ENCODE data around the gene NTSR2.
A peak's percentile ranks its signal among the peaks of the same experiment; 100 is the strongest.

Gene NTSR2

GRCh38 chr2:11651856-11652548 is 18.0 kb downstream of the NTSR2 start:
- H3K27ac ChIP-seq = no peak overlapping the region
- TF ChIP-seq CTCF (conservative IDR thresholded peaks at IDR 0.05) = no peak
- TF ChIP-seq ZFX (IDR thresholded peaks at IDR 0.05) = no peak

- H3K27ac ChIP-seq = no peak overlapping the region
- TF ChIP-seq ZFX (IDR thresholded peaks at IDR 0.05) = no peak
Observed at GRCh38 chr2:11649093-11649492, 20.9 kb downstream of the NTSR2 start.

- H3K27ac ChIP-seq = no peak overlapping the region
- TF ChIP-seq CTCF (conservative IDR thresholded peaks at IDR 0.05) (peak; percentile 31), ZFX (IDR thresholded peaks at IDR 0.05) (no peak)
Observed at GRCh38 chr2:11647834-11648600, 22.0 kb downstream of the NTSR2 start.

GRCh38 chr2:11646530-11646929 is 23.5 kb downstream of the NTSR2 start:
- TF ChIP-seq ZFX (IDR thresholded peaks at IDR 0.05) = no peak
- TF ChIP-seq CTCF (conservative IDR thresholded peaks at IDR 0.05) = no peak
- no peak overlapping the region for H3K27ac ChIP-seq

- no peak for TF ChIP-seq ZFX (IDR thresholded peaks at IDR 0.05)
- TF ChIP-seq CTCF (conservative IDR thresholded peaks at IDR 0.05) = no peak
- no peak overlapping the region for H3K27ac ChIP-seq
Observed at GRCh38 chr2:11644293-11644692, 25.7 kb downstream of the NTSR2 start.

- no peak overlapping the region for H3K27ac ChIP-seq
- TF ChIP-seq ZFX (IDR thresholded peaks at IDR 0.05) = no peak
- TF ChIP-seq CTCF (conservative IDR thresholded peaks at IDR 0.05) = no peak
Observed at GRCh38 chr2:11642972-11643371, 27.0 kb downstream of the NTSR2 start.

- H3K27ac ChIP-seq = no peak overlapping the region; the same call in 1 of the 2 replicates
- TF ChIP-seq ZFX (IDR thresholded peaks at IDR 0.05) = no peak
- TF ChIP-seq CTCF (conservative IDR thresholded peaks at IDR 0.05) = no peak
Observed at GRCh38 chr2:11640132-11640531, 29.9 kb downstream of the NTSR2 start.

Measured in C4-2B (cell line).